Neural progenitor cell (in vitro differentiated cells): ENCODE results near the gene CENPB.
A peak's percentile ranks its signal among the peaks of the same experiment; 100 is the strongest.

Experiments
- CTCF ChIP-seq: fragments of 200-600 bp; sonication (generic); IDR thresholded peaks from 2 replicates; pipeline ENCODE4 v1.5.1; 2017; ENCODE audit warnings: antibody characterized with exemption, mild to moderate bottlenecking
- EZH2 ChIP-seq: fragments of 200-600 bp; sonication (generic); IDR thresholded peaks from 2 replicates; pipeline ENCODE4 v1.6.1; 2017; ENCODE audit warnings: antibody characterized with exemption, mild to moderate bottlenecking, moderate library complexity

DNA sequence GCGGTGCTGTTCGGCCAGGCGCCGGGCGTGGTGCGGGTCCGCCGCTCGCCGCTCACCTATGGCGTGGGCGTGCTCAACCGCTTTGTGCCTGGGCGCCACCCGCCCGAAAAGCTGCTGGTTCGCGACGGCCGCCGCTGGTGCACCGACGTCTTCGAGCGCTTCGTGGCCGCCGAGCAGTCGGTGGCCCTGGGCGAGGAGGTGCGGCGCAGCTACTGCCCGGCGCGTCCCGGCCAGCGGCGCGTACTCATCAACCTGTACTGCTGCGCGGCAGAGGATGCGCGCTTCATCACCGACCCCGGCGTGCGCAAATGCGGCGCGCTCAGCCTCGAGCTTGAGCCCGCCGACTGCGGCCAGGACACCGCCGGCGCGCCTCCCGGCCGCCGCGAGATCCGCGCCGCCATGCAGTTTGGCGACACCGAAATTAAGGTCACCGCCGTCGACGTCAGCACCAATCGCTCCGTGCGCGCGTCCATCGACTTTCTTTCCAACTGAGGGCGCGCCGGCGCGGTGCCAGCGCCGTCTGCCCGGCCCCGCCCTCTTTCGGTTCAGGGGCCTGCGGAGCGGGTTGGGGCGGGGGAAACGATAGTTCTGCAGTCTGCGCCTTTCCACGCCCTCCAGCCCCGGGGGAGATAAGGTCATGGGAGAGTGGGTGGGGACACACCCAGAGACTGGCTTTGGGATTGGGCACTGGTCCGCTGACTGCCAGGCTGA is 34.7 kb downstream of the CENPB start:
- TF ChIP-seq CTCF (no peak), EZH2 (peak; percentile 91)
